ENCODE results near the gene SMYD5. TPM values are rescaled to one million over a fixed set of nuclear protein-coding genes. Genes with fewer than 3 reads are reported as not detected.

SMYD5 gene
- total RNA-seq, 4 donors from 2014 or later = 5.6 to 22.1 (median 17.6) TPM

DNA sequence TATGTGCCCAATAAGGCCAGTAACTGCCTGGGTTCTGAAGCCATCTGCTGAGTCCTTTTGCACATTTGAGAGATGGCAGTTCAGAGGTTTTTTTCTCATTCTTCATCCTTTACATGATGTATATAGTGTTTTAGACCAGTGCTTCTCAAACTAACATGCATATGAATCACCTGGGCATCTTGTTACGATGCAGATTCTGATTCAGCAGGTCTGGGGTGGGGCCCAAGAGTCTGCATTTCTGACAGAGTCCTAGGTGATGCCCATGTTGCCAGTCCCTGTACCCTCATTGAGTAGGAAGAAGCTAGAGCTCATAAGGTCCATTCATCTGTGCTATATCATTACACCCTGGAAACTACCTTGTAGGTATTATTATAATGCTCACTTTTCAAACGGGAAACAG is 3.8 kb downstream of the SMYD5 start:
- no peak overlapping the region for H3K27ac ChIP-seq
- 44 to 71% methylated on average over 1 to 2 of the region's 2 CpGs for WGBS, 2 donors
- TF ChIP-seq, protein P1, sequence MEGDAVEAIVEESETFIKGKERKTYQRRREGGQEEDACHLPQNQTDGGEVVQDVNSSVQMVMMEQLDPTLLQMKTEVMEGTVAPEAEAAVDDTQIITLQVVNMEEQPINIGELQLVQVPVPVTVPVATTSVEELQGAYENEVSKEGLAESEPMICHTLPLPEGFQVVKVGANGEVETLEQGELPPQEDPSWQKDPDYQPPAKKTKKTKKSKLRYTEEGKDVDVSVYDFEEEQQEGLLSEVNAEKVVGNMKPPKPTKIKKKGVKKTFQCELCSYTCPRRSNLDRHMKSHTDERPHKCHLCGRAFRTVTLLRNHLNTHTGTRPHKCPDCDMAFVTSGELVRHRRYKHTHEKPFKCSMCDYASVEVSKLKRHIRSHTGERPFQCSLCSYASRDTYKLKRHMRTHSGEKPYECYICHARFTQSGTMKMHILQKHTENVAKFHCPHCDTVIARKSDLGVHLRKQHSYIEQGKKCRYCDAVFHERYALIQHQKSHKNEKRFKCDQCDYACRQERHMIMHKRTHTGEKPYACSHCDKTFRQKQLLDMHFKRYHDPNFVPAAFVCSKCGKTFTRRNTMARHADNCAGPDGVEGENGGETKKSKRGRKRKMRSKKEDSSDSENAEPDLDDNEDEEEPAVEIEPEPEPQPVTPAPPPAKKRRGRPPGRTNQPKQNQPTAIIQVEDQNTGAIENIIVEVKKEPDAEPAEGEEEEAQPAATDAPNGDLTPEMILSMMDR (IDR thresholded peaks at IDR 0.05) = no peak
- no peak for TF ChIP-seq POLR2A (IDR thresholded peaks at IDR 0.05)
- H3K9me3 ChIP-seq = no peaks in the 10 kb centered on the region
- intact Hi-C loops (cut with DNase I) = no loop called here
- no peaks in the 10 kb centered on the region for H3K27me3 ChIP-seq
- H3K36me3 ChIP-seq = peaks cover 0 to 47% (median 4%) of the 10 kb centered on the region in 3 donors
- no peak overlapping the region for H3K4me3 ChIP-seq
- no peak for DNase-seq
- peaks cover 5 to 24% (median 15%) of the 10 kb centered on the region in 3 donors for H3K4me1 ChIP-seq

DNA sequence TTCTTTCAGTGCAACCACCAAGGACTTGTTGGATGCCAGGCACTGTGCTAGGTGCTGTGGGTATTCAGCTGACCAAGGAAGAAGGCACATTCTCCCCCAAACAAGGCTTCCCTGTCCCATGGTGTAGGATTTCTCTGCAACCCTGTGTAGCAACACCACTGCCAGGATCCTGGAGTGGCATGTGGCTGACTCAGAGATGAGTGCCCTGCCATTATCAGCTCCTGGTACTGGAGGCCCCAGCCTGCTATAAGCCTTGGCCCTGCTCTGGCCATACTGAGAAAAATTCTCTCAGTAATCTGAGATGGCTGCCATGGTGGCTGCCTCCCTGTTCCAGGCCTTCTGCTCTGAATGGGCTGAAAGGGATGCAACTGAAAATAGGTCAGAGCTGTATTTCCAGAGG is 4.3 kb downstream of the SMYD5 start:
- no peak overlapping the region for H3K27ac ChIP-seq
- H3K36me3 ChIP-seq = peaks cover 3 to 52% (median 9%) of the 10 kb centered on the region in 3 donors
- DNase-seq = no peak
- no peaks in the 10 kb centered on the region for H3K9me3 ChIP-seq
- no peak overlapping the region for H3K4me3 ChIP-seq
- intact Hi-C loops (cut with DNase I) = no loop called here
- no peaks in the 10 kb centered on the region for H3K27me3 ChIP-seq
- H3K4me1 ChIP-seq = peaks cover 5 to 20% (median 15%) of the 10 kb centered on the region in 3 donors
- TF ChIP-seq, protein P1 (IDR thresholded peaks at IDR 0.05) = no peak
- no peak for TF ChIP-seq POLR2A (IDR thresholded peaks at IDR 0.05)

DNA sequence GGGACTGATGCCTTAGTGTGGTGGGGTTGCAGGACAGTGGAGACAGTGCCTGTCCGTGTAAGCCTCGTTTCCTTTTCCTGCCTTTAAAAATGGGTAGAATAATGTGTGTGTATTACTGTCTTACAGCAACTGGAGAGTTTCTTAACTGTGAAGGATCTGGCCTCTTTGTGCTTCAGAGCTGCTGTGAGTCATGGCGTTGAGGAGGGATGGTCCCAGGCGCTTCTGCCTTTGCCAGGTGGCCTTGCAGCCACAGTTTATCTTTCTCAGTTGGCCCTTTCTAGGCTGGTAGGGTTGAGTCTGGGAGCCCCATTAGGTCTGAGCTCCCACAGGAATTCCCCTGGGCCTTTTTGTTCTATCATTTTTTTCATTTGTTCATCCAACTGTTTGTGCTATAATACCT is 9.8 kb downstream of the SMYD5 start:
- intact Hi-C loops (cut with DNase I) = no loop called here
- no peak for DNase-seq
- TF ChIP-seq POLR2A (IDR thresholded peaks at IDR 0.05) = no peak
- TF ChIP-seq, protein P1 (IDR thresholded peaks at IDR 0.05) = no peak
- H3K36me3 ChIP-seq = peaks cover 12 to 100% (median 18%) of the 10 kb centered on the region in 3 donors
- H3K27ac ChIP-seq = no peak overlapping the region
- no peaks in the 10 kb centered on the region for H3K9me3 ChIP-seq
- H3K4me3 ChIP-seq = no peak overlapping the region
- no peaks in the 10 kb centered on the region for H3K4me1 ChIP-seq
- 62 to 75% methylated on average over 2 to 4 of the region's 4 CpGs for WGBS, 2 donors
- no peaks in the 10 kb centered on the region for H3K27me3 ChIP-seq

DNA sequence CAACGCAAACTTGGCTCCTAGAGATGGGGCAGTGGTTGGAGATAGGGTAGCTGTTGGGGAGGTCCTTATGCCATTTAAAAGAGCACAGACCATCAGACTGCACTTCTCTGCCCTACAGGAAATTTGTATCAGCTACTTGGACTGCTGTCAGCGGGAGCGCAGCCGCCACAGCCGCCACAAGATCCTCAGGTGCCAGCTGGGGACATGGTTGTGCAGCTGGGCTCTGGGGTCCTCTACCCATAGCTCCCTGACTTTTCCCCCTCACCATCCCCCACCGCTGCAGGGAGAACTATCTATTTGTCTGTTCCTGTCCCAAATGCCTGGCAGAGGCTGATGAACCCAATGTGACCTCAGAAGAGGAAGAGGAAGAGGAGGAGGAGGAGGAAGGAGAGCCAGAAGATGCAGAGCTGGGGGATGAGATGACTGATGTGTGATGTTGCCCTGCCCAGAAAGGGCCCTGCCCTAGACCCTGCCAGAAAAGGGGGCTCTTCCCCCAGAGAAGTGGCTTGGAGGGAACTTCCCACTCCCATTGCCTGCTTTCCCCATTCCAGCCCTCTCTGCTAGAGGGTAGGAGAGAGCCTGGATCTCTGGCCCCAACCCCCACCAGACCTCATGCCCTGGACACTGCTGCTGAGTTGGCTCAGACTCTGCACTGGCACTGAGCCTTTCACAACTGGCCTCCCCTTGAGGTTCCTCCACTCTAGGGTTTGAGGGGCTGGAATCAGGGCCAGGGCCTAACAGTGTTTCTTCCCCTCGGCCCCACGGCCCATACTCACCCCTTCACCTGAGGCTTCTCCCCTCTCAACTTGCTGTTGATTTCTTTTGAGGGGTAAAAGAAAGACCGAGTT is 11.7 kb downstream of the SMYD5 start:
- intact Hi-C loops (cut with DNase I) = no loop called here
- no peak for TF ChIP-seq POLR2A (IDR thresholded peaks at IDR 0.05)
- TF ChIP-seq, protein P1 (IDR thresholded peaks at IDR 0.05) = no peak
- no peaks in the 10 kb centered on the region for H3K9me3 ChIP-seq
- H3K27ac ChIP-seq = no peak overlapping the region
- no peaks in the 10 kb centered on the region for H3K4me1 ChIP-seq
- DNase-seq = no peak
- no peak overlapping the region for H3K4me3 ChIP-seq
- peaks cover 12 to 96% (median 18%) of the 10 kb centered on the region in 3 donors for H3K36me3 ChIP-seq
- 85 to 86% methylated on average over 7 of the region's 9 CpGs for WGBS, 2 donors
- H3K27me3 ChIP-seq = no peaks in the 10 kb centered on the region

DNA sequence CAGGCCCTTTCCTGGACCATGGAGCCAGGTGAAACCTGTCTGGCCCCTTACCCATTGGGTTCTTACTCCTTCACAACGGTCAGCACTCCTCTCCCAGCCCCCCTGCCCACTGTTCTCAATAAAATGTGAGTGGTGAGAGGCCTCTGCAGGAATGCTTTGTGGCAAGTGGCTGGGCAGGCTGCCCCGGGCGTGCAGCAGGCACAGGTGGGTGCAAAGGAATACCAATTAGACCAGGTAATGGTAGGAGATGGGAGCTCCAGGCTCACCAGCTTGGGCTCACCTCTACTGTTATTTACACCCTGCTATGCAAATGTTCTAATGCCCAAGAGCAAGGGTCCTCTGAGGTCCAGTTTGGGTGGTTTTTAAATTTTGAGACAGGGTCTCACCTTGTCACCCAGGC is 13.0 kb downstream of the SMYD5 start:
- WGBS, 2 donors = 82% methylated on average over 2 of the region's 3 CpGs; no CpG with 5 or more reads in 1 of the 2 donors
- DNase-seq = no peak

More for the DNA sequence above, 13.0 kb downstream of the SMYD5 start:
- TF ChIP-seq, protein P1 (IDR thresholded peaks at IDR 0.05) = no peak
- TF ChIP-seq POLR2A (IDR thresholded peaks at IDR 0.05) = no peak
- no peaks in the 10 kb centered on the region for H3K27me3 ChIP-seq
- no peak overlapping the region for H3K27ac ChIP-seq
- no peak overlapping the region for H3K4me3 ChIP-seq
- intact Hi-C loops (cut with DNase I) = no loop called here
- H3K4me1 ChIP-seq = peaks cover 0 to 3% (median 0%) of the 10 kb centered on the region in 3 donors
- peaks cover 9 to 83% (median 18%) of the 10 kb centered on the region in 3 donors for H3K36me3 ChIP-seq
- no peaks in the 10 kb centered on the region for H3K9me3 ChIP-seq
